WTC11 (cell line): Measurements from ENCODE around the gene HNRNPR.

Experiments
- NR2C2 ChIP-seq: sonication (generic); formaldehyde crosslinking; IDR thresholded peaks from 2 replicates; pipeline ENCODE4 v1.8.0; 2022; ENCODE audit warnings: mild to moderate bottlenecking, missing genetic modification reagents
- SMAD3 ChIP-seq: sonication (generic); formaldehyde crosslinking; IDR thresholded peaks from 2 replicates; pipeline ENCODE4 v1.8.0; 2022; ENCODE audit warnings: missing genetic modification reagents, mild to moderate bottlenecking, borderline replicate concordance
- TCF7 ChIP-seq: sonication (generic); formaldehyde crosslinking; IDR thresholded peaks from 2 replicates; pipeline ENCODE4 v1.8.0; 2022; ENCODE audit warnings: mild to moderate bottlenecking, low read depth, missing genetic modification reagents, moderate library complexity
- TF ChIP-seq, protein P1 (sequence below): fragments of 200-600 bp; IDR thresholded peaks from 2 replicates; pipeline ENCODE4 v1.8.0; 2022; ENCODE audit warnings: antibody characterized with exemption
- TF ChIP-seq, protein P2 (sequence below): sonication (generic); formaldehyde crosslinking; IDR thresholded peaks from 2 replicates; pipeline ENCODE4 v1.8.1; 2022; ENCODE audit warnings: low read depth, mild to moderate bottlenecking, moderate library complexity, missing genetic modification reagents, borderline replicate concordance
- TF ChIP-seq, protein P3 (sequence below): sonication (generic); formaldehyde crosslinking; IDR thresholded peaks from 2 replicates; pipeline ENCODE4 v1.8.0; 2022; ENCODE audit warnings: mild to moderate bottlenecking, missing genetic modification reagents

DNA sequence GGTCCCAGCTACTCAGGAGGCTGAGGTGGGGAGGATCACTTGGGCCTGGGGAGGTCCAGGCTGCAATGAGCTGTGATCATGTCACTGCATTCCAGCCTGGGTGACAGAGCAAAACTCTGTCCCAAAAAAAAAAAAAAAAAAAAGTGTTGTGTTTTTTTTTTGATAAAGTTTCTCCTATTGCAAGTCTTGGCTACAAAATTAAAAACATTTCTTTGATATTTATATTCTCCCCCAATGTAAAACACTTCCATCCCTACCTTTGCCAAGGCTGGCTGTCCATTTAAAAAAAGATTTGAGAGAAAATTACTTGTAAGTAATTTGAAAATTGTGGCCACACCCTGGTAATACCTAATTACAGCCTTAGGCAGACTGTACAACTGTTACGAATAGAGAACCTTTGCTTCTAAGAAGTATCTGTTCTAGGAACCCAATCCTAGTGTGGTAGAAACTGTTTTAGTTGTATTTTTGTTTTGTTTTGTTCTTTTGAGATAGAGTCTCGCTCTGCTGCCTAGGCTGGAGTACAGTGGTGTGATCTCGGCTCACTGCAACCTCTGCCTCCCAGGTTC is 14.3 kb upstream of the HNRNPR start:
- TF ChIP-seq, protein P1, sequence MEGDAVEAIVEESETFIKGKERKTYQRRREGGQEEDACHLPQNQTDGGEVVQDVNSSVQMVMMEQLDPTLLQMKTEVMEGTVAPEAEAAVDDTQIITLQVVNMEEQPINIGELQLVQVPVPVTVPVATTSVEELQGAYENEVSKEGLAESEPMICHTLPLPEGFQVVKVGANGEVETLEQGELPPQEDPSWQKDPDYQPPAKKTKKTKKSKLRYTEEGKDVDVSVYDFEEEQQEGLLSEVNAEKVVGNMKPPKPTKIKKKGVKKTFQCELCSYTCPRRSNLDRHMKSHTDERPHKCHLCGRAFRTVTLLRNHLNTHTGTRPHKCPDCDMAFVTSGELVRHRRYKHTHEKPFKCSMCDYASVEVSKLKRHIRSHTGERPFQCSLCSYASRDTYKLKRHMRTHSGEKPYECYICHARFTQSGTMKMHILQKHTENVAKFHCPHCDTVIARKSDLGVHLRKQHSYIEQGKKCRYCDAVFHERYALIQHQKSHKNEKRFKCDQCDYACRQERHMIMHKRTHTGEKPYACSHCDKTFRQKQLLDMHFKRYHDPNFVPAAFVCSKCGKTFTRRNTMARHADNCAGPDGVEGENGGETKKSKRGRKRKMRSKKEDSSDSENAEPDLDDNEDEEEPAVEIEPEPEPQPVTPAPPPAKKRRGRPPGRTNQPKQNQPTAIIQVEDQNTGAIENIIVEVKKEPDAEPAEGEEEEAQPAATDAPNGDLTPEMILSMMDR, result no peak
- TF ChIP-seq SMAD3 (CRISPR knock-in tag) (no peak), NR2C2 (CRISPR knock-in tag) (no peak), TCF7 (CRISPR knock-in tag) (no peak)
- TF ChIP-seq, protein P2, sequence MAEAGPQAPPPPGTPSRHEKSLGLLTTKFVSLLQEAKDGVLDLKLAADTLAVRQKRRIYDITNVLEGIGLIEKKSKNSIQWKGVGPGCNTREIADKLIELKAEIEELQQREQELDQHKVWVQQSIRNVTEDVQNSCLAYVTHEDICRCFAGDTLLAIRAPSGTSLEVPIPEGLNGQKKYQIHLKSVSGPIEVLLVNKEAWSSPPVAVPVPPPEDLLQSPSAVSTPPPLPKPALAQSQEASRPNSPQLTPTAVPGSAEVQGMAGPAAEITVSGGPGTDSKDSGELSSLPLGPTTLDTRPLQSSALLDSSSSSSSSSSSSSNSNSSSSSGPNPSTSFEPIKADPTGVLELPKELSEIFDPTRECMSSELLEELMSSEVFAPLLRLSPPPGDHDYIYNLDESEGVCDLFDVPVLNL, result no peak
- TF ChIP-seq, protein P3, sequence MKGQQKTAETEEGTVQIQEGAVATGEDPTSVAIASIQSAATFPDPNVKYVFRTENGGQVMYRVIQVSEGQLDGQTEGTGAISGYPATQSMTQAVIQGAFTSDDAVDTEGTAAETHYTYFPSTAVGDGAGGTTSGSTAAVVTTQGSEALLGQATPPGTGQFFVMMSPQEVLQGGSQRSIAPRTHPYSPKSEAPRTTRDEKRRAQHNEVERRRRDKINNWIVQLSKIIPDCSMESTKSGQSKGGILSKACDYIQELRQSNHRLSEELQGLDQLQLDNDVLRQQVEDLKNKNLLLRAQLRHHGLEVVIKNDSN (CRISPR knock-in tag), result no peak
